Progenitor cell of endocrine pancreas (in vitro differentiated cells): ENCODE measurements around the gene MPDU1. TPM values are rescaled to one million over a fixed set of nuclear protein-coding genes. Genes with fewer than 3 reads are reported as not detected.

Experiments used
- DNase-seq: peaks from one replicate; pipeline ENCODE4 v3.0.0; 2021; ENCODE audit warnings: low spot score; ENCODE audit not compliant: unreplicated experiment
- H3K27ac Mint-ChIP-seq: 2 replicates; pipeline ENCODE4 v1.8.0; 2021; ENCODE audit warnings: mild to moderate bottlenecking, moderate library complexity, mixed read lengths
- H3K27me3 Mint-ChIP-seq: 2 replicates; pipeline ENCODE4 v1.8.0; 2021; ENCODE audit warnings: mixed read lengths
- H3K36me3 Mint-ChIP-seq: 2 replicates; pipeline ENCODE4 v1.8.0; 2022; ENCODE audit warnings: mixed read lengths; ENCODE audit not compliant: insufficient read depth
- H3K4me1 Mint-ChIP-seq: 2 replicates; pipeline ENCODE4 v1.8.0; 2021; ENCODE audit warnings: low read depth, mixed read lengths
- H3K4me3 Mint-ChIP-seq: 2 replicates; pipeline ENCODE4 v1.8.0; 2021; ENCODE audit warnings: low read depth, mild to moderate bottlenecking, moderate library complexity, mixed read lengths
- H3K9me3 Mint-ChIP-seq: 2 replicates; pipeline ENCODE4 v1.8.0; 2021; ENCODE audit warnings: low read depth, mixed read lengths
- total RNA-seq: library from RNA; stranded (reverse); gene quantifications from 2 replicates; pipeline ENCODE4 v1.2.1, GENCODE V29; 2021
- TF ChIP-seq, protein P1 (sequence below): fragments of 200-600 bp; sonication (generic); IDR thresholded peaks from one replicate; pipeline ENCODE4 v1.5.0; 2021; ENCODE audit warnings: antibody characterized with exemption, mild to moderate bottlenecking; ENCODE audit not compliant: unreplicated experiment

Gene MPDU1
- total RNA-seq, 1 donor from 2014 or later: 71.9 TPM

DNA sequence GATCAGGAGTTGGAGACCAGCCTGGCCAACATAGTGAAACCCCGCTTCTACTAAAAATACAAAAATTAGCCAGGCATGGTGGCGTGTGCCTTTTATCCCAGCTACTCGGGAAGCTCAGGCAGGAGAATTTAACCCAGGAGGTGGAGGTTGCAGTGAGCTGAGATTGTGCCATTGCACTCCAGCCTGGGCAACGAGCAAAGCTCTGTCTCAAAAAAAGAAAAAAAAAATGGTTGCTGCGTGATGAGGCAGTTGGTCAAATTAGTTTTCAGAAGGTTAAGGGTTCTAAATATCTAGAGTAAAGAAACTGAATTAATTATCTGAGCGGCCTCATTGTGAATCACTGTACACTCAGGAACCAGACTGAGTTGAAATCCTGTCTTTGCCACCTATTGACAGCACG is 7.7 kb upstream of the MPDU1 start:
- no peak for DNase-seq
- H3K4me1 Mint-ChIP-seq: peaks cover 39% of the 10 kb centered on the region
- H3K36me3 Mint-ChIP-seq: peaks cover 41% of the 10 kb centered on the region
- peak overlapping the region; percentile 86 for H3K27ac Mint-ChIP-seq
- TF ChIP-seq, protein P1, sequence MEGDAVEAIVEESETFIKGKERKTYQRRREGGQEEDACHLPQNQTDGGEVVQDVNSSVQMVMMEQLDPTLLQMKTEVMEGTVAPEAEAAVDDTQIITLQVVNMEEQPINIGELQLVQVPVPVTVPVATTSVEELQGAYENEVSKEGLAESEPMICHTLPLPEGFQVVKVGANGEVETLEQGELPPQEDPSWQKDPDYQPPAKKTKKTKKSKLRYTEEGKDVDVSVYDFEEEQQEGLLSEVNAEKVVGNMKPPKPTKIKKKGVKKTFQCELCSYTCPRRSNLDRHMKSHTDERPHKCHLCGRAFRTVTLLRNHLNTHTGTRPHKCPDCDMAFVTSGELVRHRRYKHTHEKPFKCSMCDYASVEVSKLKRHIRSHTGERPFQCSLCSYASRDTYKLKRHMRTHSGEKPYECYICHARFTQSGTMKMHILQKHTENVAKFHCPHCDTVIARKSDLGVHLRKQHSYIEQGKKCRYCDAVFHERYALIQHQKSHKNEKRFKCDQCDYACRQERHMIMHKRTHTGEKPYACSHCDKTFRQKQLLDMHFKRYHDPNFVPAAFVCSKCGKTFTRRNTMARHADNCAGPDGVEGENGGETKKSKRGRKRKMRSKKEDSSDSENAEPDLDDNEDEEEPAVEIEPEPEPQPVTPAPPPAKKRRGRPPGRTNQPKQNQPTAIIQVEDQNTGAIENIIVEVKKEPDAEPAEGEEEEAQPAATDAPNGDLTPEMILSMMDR: no peak
- H3K9me3 Mint-ChIP-seq: no peaks in the 10 kb centered on the region
- H3K27me3 Mint-ChIP-seq: no peaks in the 10 kb centered on the region
- H3K4me3 Mint-ChIP-seq: peak overlapping the region; percentile 98

DNA sequence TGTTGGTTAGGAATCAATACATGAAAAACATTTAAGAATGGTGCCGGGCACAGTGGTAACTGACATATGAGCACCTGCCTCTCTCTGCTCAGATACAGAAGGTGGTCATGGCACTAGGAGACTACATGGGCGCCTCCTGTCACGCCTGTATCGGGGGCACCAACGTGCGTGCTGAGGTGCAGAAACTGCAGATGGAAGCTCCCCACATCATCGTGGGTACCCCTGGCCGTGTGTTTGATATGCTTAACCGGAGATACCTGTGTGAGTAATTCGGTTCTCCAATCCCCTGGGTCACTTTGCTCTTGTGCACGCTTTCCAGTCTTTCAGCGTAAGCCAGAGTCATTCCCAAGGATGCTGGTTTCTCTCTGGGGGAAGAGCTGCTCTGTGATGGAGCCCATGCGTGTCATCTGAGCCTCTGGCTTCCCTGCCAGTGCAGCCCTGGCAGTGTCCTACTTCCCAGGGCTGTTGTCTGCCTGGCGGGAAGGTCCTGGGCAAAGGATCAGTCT is 7.2 kb upstream of the MPDU1 start:
- Mint-ChIP-seq H3K9me3 (no peaks in the 10 kb centered on the region), H3K27me3 (no peaks in the 10 kb centered on the region), H3K4me3 (no peak overlapping the region), H3K27ac (peak overlapping the region; percentile 86), H3K4me1 (peaks cover 42% of the 10 kb centered on the region), H3K36me3 (peaks cover 38% of the 10 kb centered on the region)
- no peak for DNase-seq
- TF ChIP-seq, protein P1: no peak

DNA sequence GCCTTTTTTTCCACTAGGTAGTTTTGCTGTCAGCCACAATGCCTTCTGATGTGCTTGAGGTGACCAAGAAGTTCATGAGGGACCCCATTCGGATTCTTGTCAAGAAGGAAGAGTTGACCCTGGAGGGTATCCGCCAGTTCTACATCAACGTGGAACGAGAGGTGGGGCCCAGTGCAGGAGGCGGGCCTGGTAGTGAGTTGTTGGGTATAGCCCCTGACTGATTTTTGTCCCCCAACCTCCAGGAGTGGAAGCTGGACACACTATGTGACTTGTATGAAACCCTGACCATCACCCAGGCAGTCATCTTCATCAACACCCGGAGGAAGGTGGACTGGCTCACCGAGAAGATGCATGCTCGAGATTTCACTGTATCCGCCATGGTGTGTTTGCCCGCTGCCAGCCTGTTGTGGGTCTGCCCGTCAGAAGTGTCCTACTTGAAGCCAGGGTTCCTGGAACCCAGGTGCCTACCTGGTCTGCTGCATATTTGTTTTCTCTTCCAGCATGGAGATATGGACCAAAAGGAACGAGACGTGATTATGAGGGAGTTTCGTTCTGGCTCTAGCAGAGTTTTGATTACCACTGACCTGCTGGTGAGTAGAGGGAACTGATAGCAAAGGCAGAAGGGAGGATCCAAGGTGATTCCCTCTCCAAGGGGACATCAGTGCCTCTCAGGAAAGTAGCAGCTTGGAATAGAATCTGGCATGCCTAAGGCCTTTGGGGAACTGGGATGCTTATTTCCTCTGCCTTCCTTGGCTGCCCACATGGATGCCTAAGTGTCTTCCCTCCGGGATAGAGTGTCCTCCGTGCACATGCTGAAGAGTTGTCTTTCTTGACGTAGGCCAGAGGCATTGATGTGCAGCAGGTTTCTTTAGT is 6.1 kb upstream of the MPDU1 start:
- no peaks in the 10 kb centered on the region for H3K9me3 Mint-ChIP-seq
- no peak overlapping the region for H3K4me3 Mint-ChIP-seq
- H3K36me3 Mint-ChIP-seq: peaks cover 40% of the 10 kb centered on the region
- no peaks in the 10 kb centered on the region for H3K27me3 Mint-ChIP-seq
- no peak for DNase-seq
- peaks cover 42% of the 10 kb centered on the region for H3K4me1 Mint-ChIP-seq
- TF ChIP-seq, protein P1: no peak
- peak overlapping the region; percentile 86 for H3K27ac Mint-ChIP-seq

DNA sequence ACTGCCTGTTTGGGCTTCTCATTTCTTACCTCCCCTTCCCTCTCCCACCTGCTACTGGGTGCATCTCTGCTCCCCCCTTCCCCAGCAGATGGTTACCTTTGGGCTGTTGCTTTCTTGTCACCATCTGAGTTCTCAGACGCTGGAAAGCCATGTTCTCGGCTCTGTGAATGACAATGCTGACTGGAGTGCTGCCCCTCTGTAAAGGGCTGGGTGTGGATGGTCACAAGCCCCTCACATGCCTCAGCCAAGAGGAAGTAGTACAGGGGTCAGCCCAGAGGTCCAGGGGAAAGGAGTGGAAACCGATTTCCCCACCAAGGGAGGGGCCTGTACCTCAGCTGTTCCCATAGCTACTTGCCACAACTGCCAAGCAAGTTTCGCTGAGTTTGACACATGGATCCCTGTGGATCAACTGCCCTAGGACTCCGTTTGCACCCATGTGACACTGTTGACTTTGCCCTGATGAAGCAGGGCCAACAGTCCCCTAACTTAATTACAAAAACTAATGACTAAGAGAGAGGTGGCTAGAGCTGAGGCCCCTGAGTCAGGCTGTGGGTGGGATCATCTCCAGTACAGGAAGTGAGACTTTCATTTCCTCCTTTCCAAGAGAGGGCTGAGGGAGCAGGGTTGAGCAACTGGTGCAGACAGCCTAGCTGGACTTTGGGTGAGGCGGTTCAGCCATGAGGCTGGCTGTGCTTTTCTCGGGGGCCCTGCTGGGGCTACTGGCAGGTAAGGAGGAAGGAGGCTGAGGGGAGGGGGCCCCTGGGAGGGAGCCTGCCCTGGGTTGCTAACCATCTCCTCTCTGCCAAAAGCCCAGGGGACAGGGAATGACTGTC is 4.4 kb upstream of the MPDU1 start, which contains the start of gene CD68:
Gene CD68, plus strand, starts transcription at position 638 of the 833 bp plus-strand sequence. Its CDS starts 40 bp downstream, at position 678.
- Mint-ChIP-seq H3K27ac (peak within 1 kb of the TSS; percentile 97), H3K4me1 (peaks cover 45% of the 10 kb centered on the region), H3K4me3 (peak within 1 kb of the TSS; percentile 31), H3K9me3 (no peaks in the 10 kb centered on the region), H3K27me3 (no peaks in the 10 kb centered on the region), H3K36me3 (peaks cover 35% of the 10 kb centered on the region)
- TF ChIP-seq, protein P1: no peak
- DNase-seq: no peak
